IMR-90 (cell line): Measurements from ENCODE around the gene NGB. TPM values are rescaled to one million over a fixed set of nuclear protein-coding genes. Genes with fewer than 3 reads are reported as not detected.
A peak's percentile ranks its signal among the peaks of the same experiment; 100 is the strongest.

Experiments used
- ATAC-seq: fragments of 200-7000 bp; cut with Tn5 transposase; 2 replicates; pipeline ENCODE4 v1.9.1; 2020; ENCODE audit warnings: low read depth, mild to moderate bottlenecking, moderate library complexity
- BruUV-seq: library from RNA; stranded (reverse); fragments of 400-500 nt; replicated peaks from 2 replicates; lab custom pipeline; 2021; lab: Mats Ljungman, UMichigan
- CTCF ChIA-PET: fragments of 300-600 bp; formaldehyde crosslinking; extraction: SDS; loops from one replicate; lab custom pipeline; 2021; ENCODE audit warnings: antibody characterized with exemption; lab: Yijun Ruan, JAX
- POLR2A ChIA-PET: fragments of 300-600 bp; sonication (Branson Sonifier 250); formaldehyde crosslinking; loops from one replicate; lab custom pipeline; 2022; ENCODE audit warnings: antibody characterized with exemption; ENCODE audit not compliant: unreplicated experiment; lab: Charles Lee
- DNase-seq: peaks from one replicate; pipeline ENCODE4 v3.0.0; 2013
- H2AFZ ChIP-seq: replicated peaks from 2 replicates; pipeline ENCODE3; 2013; ENCODE audit warnings: low read length, mild to moderate bottlenecking; ENCODE audit not compliant: poor library complexity
- H2AK5ac ChIP-seq: 2 replicates; pipeline ENCODE4 v1.6.1; 2013; ENCODE audit warnings: low read depth, low read length, inconsistent platforms
- H2AK9ac ChIP-seq: replicated peaks from 2 replicates; pipeline ENCODE3; 2013; ENCODE audit warnings: mild to moderate bottlenecking, low read depth, low read length, moderate library complexity; ENCODE audit not compliant: poor library complexity
- H2BK120ac ChIP-seq: 2 replicates; pipeline ENCODE4 v1.6.1; 2013; ENCODE audit warnings: low read depth, low read length, inconsistent platforms
- H2BK15ac ChIP-seq: 3 replicates; pipeline ENCODE4 v1.6.1; 2013; ENCODE audit warnings: low read depth, low read length, inconsistent platforms
- H2BK20ac ChIP-seq: 2 replicates; pipeline ENCODE4 v1.6.1; 2013; ENCODE audit warnings: low read depth, mild to moderate bottlenecking, inconsistent platforms, low read length, moderate library complexity
- H2BK5ac ChIP-seq: 2 replicates; pipeline ENCODE4 v1.6.1; 2013; ENCODE audit warnings: mild to moderate bottlenecking, low read depth, low read length, inconsistent platforms; ENCODE audit not compliant: poor library complexity, severe bottlenecking
- H3K14ac ChIP-seq: replicated peaks from 2 replicates; pipeline ENCODE4 v1.6.1; 2013; ENCODE audit warnings: low read depth, low read length, inconsistent platforms
- H3K18ac ChIP-seq: 2 replicates; pipeline ENCODE4 v1.6.1; 2013; ENCODE audit warnings: low read depth, low read length, control low read depth
- H3K23ac ChIP-seq: 2 replicates; pipeline ENCODE4 v1.6.1; 2013; ENCODE audit warnings: low read depth, low read length, inconsistent platforms
- H3K27ac ChIP-seq: 2 replicates; pipeline ENCODE4 v1.5.1; 2013; ENCODE audit warnings: mild to moderate bottlenecking, control low read depth, low read length; ENCODE audit not compliant: insufficient read depth
- H3K27me3 ChIP-seq: 2 replicates; pipeline ENCODE4 v1.6.1; 2013; ENCODE audit warnings: low read length; ENCODE audit not compliant: control insufficient read depth, insufficient read depth
- H3K36me3 ChIP-seq: 2 replicates; pipeline ENCODE4 v1.6.1; 2013; ENCODE audit warnings: low read length, mixed read lengths; ENCODE audit not compliant: control insufficient read depth, insufficient read depth
- H3K4ac ChIP-seq: 2 replicates; pipeline ENCODE4 v1.6.1; 2013; ENCODE audit warnings: low read depth, low read length, inconsistent platforms
- H3K4me1 ChIP-seq: 2 replicates; pipeline ENCODE4 v1.6.1; 2013; ENCODE audit warnings: low read length, mixed read lengths; ENCODE audit not compliant: control insufficient read depth, insufficient read depth
- H3K4me2 ChIP-seq: 2 replicates; pipeline ENCODE4 v1.6.1; 2013; ENCODE audit warnings: low read depth, mild to moderate bottlenecking, control low read depth, low read length, moderate library complexity
- H3K4me3 ChIP-seq: 2 replicates; pipeline ENCODE4 v1.5.1; 2013; ENCODE audit warnings: low read depth, mild to moderate bottlenecking, control low read depth, low read length, moderate library complexity; ENCODE audit not compliant: insufficient read depth
- H3K56ac ChIP-seq: 2 replicates; pipeline ENCODE4 v1.6.1; 2013; ENCODE audit warnings: low read length, inconsistent platforms; ENCODE audit not compliant: insufficient read depth; ENCODE audit errors: extremely low read depth
- H3K79me1 ChIP-seq, 2 experiments: 2 replicates each; pipeline ENCODE4 v1.6.1; 2013; ENCODE audit warnings: low read length in 2 of 2, inconsistent platforms in 1 of 2, low read depth in 1 of 2
- H3K9ac ChIP-seq: 2 replicates; pipeline ENCODE4 v1.6.1; 2013; ENCODE audit warnings: low read depth, low read length, control low read depth
- H3K9me1 ChIP-seq: 2 replicates; pipeline ENCODE4 v1.6.1; 2013; ENCODE audit warnings: low read length, inconsistent platforms; ENCODE audit not compliant: insufficient read depth
- H3K9me3 ChIP-seq: 2 replicates; pipeline ENCODE4 v1.6.1; 2013; ENCODE audit warnings: low read length; ENCODE audit not compliant: control insufficient read depth, insufficient read depth
- H4K20me1 ChIP-seq: 2 replicates; pipeline ENCODE4 v1.6.1; 2013; ENCODE audit warnings: low read length, inconsistent platforms; ENCODE audit not compliant: insufficient read depth
- H4K5ac ChIP-seq: 2 replicates; pipeline ENCODE4 v1.6.1; 2013; ENCODE audit warnings: mild to moderate bottlenecking, low read depth, low read length, control low read depth
- H4K8ac ChIP-seq, 2 experiments: 2 replicates each; pipeline ENCODE4 v1.6.1; 2013; ENCODE audit warnings: low read depth in 2 of 2, low read length in 2 of 2, control low read depth in 1 of 2, inconsistent platforms in 1 of 2
- H4K91ac ChIP-seq: 2 replicates; pipeline ENCODE4 v1.6.1; 2013; ENCODE audit warnings: low read depth, low read length, inconsistent platforms; ENCODE audit not compliant: insufficient read depth
- BHLHE40 ChIP-seq: fragments of 150-350 bp; IDR thresholded peaks from 2 replicates; pipeline ENCODE4 v1.6.1; 2016; ENCODE audit warnings: mild to moderate bottlenecking, low read depth, low read length
- CEBPB ChIP-seq: IDR thresholded peaks from 2 replicates; pipeline ENCODE4 v1.6.1; 2012; ENCODE audit warnings: low read depth, low read length, improper control_type of control experiment
- RCOR1 ChIP-seq: IDR thresholded peaks from 2 replicates; pipeline ENCODE4 v1.6.1; 2012; ENCODE audit warnings: mild to moderate bottlenecking, low read length, improper control_type of control experiment; ENCODE audit not compliant: insufficient replicate concordance
- WGBS, 2 experiments: methylation state at CpG; one replicate each; pipeline versions ENCODE4 v1.1.5 to v1.1.7; 2013; ENCODE audit warnings: missing lambda C conversion rate in 2 of 2; ENCODE audit not compliant: insufficient read length in 1 of 2; ENCODE audit errors: extremely low coverage in 2 of 2; 5-methylcytosine and 5-hydroxymethylcytosine counted together
- dilution Hi-C: fragments of 300-500 bp; cut with HindIII; formaldehyde crosslinking; loops from one replicate; pipeline ENCODE4 v1.14.3; 2018; ENCODE audit warnings: low sequenced_read_pairs; ENCODE audit not compliant: unreplicated experiment
- in situ Hi-C: fragments of 300-500 bp; cut with MboI; formaldehyde crosslinking; loops from 3 replicates; pipeline ENCODE4 v1.14.3; 2019; ENCODE audit warnings: low sequenced_read_pairs, inconsistent platforms, mixed read lengths
- intact Hi-C: fragments of 100-400 bp; cut with micrococcal nuclease; formaldehyde crosslinking; loops from 2 replicates; pipeline ENCODE4 v1.10.0; 2022
- polyA plus RNA-seq, 3 experiments: library from polyadenylated mRNA; depleted of rRNA; stranded (reverse); fragments of >200 nt; gene quantifications; 2 replicates each; pipeline ENCODE4 v1.2.3, GENCODE V29; 2012; ENCODE audit warnings: low replicate concordance in 1 of 3
- total RNA-seq: library from RNA; depleted of rRNA; stranded (reverse); fragments of >200 nt; gene quantifications from 2 replicates; pipeline ENCODE4 v1.2.3, GENCODE V29; 2012
- TF ChIP-seq, protein P1 (sequence below): fragments of 150-350 bp; IDR thresholded peaks from 2 replicates; pipeline ENCODE4 v1.6.1; 2017; ENCODE audit warnings: mild to moderate bottlenecking, antibody characterized with exemption, low read length, low read depth

NGB gene
- total and polyA plus RNA-seq, 2 of the 4 experiments (the other 2 are of a cell fraction) = not detected

- no TSS peak for BruUV-seq
- POLR2A ChIA-PET = no interaction called here
- Histone ChIP-seq H3K9me1 (peaks cover 13% of the 10 kb centered on the region), H2AFZ (no peak overlapping the region), H3K4me1 (peaks cover 17% of the 10 kb centered on the region), H3K9ac (no peak overlapping the region), H3K27ac (no peak overlapping the region), H3K36me3 (no peaks in the 10 kb centered on the region), H3K4me3 (no peak overlapping the region), H2BK5ac (no peak overlapping the region), H3K9me3 (no peaks in the 10 kb centered on the region), H4K8ac (no peak overlapping the region), H2BK120ac (no peak overlapping the region), H2BK20ac (no peak overlapping the region; the same call in 1 of the 2 replicates), H4K91ac (no peak overlapping the region), H2AK9ac (no peak overlapping the region), H3K14ac (no peak overlapping the region), H3K56ac (no peak overlapping the region), H3K18ac (no peak overlapping the region), H3K79me1 (peaks cover 9 to 41% of the 10 kb centered on the region in 2 experiments; a peak in 3 of 4 replicates), H2BK15ac (no peak overlapping the region), H4K5ac (no peak overlapping the region), H3K27me3 (no peaks in the 10 kb centered on the region), H3K4me2 (no peak overlapping the region), H3K23ac (no peak overlapping the region), H4K20me1 (peaks cover 3% of the 10 kb centered on the region; the same call in 1 of the 2 replicates), H2AK5ac (no peak overlapping the region), H3K4ac (no peak overlapping the region)
- in situ Hi-C loops (loop anchor here (25.0 kb wide), 1 partner anchor 424 kb away; no protein-coding TSS in a partner anchor), intact Hi-C loops (loop anchor here (5.0 kb wide), 1 partner anchor 434 kb away; no protein-coding TSS in a partner anchor), dilution Hi-C loops (no loop called here)
- TF ChIP-seq CEBPB (peak; percentile 92), RCOR1 (no peak), BHLHE40 (no peak)
- TF ChIP-seq, protein P1, sequence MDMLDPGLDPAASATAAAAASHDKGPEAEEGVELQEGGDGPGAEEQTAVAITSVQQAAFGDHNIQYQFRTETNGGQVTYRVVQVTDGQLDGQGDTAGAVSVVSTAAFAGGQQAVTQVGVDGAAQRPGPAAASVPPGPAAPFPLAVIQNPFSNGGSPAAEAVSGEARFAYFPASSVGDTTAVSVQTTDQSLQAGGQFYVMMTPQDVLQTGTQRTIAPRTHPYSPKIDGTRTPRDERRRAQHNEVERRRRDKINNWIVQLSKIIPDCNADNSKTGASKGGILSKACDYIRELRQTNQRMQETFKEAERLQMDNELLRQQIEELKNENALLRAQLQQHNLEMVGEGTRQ = no peak
- no peak for DNase-seq
- ATAC-seq = no peak
- WGBS, 2 experiments = no CpG with 5 or more reads among the region's 2 CpGs
- CTCF ChIA-PET = no interaction called here
Observed at GRCh38 chr14:77311217-77311616, 40.2 kb upstream of the NGB start.
